Islet of Langerhans (tissue), 1 donor: ENCODE measurements around the gene PRR14L.
"Not testable (repeated sequence)": the region's sequence is repeated elsewhere in the genome, so short reads cannot be mapped to it uniquely, and the experiment has no call there.

Experiments
- FAIRE-seq: peaks from one replicate; lab custom pipeline; 2011; peaks lifted over from hg19 to GRCh38; lab: Jason Lieb, UNC

The PRR14L gene

DNA sequence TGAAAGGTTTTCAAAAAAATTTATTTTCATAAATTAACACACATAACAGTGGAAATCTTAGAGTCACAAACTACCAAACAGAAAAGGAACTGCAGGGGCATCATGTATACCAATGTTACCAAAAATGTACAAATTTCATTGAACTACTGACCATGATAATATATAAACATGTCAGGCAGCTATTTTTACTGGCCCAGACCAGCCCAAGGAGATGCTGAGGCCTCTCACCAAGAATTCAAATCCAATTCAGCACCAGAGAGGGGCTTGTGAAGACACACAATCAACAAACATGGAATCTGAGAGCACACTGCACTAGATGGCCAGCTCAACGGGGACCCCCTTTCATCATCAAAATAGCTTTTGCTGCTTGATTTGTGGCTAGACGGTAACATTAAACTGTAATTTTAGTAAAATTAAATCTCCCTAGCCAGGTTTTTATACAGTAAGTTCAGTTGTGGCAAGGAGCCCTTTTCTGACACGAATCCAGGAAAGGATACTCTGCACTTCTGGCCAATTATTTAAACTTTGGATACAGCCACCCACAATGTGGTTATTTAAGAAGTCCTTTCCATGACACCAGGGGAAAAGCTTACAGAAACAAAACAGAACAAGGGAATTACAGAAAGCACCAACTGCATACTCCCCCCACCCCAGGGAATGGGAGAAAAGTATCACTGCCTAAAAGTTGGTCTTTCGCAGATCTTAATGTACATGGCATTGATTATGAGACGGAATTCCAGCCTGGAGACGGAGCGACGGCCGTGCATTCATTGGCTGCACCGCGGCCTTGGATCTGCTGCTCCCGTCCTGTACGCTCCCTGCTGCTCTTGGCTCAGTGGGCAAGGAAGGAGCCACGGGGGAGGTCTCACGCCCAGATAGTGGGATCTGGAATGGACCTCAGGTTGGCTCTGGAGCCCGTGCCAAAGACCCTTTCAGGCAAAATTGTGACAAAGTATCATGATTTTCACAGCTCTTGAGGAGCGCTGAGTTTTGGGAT, 68.3 kb downstream of the PRR14L start:
- FAIRE-seq, result no peak

DNA sequence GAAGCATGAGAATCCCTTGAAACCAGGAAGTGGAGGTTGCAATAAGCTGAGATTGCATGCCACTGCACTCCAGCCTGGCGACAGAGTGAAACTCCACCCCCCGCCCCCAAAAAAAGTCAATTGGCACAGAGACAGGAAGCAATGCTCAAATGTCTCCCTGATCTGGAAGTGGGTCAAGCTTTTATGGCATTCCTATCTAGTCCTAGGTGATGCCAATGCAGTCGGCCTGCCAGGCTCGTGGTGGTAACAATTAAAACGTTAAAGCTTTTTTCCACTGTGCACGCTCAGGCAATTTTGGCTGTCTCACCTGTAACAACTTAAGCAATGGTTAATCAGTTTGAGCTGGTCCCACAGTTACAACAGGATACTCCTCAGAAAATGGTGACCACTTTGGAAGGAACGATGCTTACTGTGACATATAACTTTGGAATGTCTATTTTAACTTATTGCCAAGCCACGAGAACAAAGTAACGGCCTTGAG, 69.0 kb downstream of the PRR14L start:
- no peak for FAIRE-seq

DNA sequence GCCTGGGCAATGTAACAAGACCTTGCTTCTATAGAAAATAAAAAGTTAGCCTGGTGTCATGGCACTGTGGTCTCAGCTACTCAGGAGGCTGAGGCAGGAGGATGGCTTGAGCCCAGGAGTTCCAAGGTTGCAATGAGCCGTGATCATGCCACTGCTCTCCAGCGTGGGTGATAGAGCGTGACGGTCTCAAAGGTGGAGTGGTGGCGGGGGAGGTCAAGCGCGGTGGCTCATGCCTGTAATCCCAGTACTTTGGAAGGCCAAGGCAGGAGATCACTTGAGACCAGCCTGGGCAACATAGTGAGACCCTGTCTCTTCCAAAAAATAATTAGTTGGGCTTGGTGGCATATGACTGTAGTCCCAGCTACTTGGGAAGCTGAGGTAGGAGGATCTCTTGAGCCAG, 71.2 kb downstream of the PRR14L start:
- no peak for FAIRE-seq

DNA sequence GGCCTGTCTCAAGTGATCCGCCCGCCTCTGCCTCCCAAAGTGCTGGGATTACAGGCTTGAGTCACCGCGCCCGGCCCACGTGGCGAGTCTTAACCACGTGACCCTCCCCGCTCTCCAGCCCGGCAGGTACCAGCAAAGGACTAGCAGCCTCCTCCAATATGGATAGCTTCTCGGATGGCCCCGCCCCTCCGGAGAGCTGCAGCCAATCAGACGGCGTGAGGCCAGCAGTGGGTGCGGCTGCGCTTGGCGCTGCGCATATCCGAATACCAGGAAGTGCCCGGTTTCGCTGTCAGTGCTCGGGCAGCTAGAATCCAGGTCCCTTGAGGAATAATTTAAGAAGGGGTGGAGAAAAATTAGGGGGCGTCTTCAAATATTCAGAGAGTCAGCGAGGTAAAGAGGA, 73.2 kb downstream of the PRR14L start:
- no peak for FAIRE-seq

DNA sequence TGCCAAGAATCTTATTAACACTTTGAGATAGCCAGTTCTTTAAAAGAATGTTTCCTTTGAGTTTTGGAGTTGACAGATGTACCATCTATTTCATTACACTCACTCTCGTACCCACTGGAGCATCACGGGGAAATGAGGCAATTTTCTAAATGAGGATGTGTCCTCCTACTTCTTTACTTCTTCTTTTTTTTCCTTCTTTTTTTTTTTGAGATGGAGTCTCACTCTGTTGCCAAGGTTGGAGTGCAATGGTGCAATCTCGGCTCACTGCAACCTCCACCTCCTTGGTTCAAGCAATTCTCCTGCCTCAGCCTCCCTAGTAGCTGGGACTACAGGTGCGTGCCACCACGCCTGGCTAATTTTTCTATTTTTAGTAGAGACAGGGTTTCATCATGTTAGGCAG, 75.7 kb downstream of the PRR14L start:
- FAIRE-seq, result not testable (repeated sequence)

DNA sequence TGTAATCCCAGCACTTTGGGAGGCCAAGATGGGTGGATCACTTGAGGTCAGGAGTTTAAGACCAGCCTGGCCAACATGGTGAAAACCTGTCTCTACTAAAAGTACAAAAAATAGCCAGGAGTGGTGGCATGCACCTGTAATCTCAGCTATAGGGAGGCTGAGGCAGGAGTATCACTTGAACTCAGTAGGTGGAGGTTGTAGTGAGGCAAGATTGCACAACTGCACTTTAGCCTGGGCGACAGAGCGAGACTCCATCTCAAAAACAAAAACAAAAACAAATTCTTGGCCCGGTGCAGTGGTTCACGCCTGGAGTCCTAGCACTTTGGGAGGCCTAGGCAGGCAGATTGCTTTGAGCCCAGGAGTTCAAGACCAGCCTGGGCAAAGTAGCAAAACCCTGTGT, 81.1 kb downstream of the PRR14L start:
- not testable (repeated sequence) for FAIRE-seq

DNA sequence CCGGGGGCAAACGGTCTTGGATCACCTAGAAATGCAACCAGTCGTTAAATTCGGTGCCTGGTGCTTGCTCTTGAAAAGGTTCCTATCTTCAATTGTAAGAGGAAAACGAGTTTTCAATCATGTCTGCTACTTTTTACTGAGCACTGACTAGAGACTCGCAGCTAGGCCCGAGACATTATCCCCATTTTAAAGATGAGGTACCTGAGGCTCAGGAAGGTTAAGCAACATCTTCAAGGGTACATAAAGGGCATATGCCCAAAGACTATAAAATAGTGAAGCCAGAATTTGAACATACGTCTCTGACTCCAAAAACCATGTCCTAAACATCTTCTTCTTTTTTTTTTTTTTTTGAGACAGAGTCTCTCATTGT, 87.3 kb downstream of the PRR14L start:
- FAIRE-seq, result no peak

DNA sequence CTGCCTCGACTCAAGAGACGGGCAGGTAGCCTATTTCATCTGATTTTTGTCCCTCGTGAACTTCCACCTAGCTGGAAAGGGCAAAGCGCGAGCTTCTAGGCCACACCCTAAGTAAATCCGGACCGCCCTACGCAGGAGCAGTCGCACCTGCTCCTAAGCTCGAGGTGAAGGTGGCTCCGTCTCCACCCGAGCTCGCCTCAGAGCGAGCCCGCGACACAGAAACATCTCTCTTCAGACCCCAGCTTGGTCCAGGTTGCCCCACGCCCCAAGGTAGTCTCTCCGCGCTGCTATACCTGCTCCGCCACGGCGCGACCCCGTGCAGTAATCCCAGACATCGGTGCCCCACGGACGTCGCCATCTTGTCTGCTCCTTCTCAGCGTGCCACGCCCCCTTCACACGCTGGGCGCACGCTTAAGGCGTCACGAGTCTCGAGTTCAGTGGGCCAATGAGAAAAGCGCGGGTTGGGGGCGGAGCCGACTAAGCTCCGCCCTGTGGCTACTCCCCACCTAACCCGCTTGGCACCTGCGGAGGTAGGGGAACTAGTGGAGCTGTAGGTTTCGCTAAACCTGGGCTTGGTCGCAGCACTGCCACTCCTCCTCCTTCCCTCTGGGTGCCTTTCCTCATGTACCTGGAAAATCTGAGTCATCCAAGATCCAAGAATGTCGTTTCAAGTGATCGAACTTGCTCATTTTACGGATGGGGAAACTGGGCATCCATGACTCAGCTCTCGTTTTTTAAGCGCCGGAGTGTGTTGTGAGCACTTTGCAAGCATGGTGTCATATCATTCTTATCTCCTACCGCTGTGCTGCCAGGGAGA, 87.9 kb downstream of the PRR14L start, which contains the start of gene PISD:
Gene PISD, minus strand, starts transcription at position 365 of the 817 bp plus-strand sequence. Its CDS starts 7 bp downstream, at position 358.
- peak; percentile 84 for FAIRE-seq

DNA sequence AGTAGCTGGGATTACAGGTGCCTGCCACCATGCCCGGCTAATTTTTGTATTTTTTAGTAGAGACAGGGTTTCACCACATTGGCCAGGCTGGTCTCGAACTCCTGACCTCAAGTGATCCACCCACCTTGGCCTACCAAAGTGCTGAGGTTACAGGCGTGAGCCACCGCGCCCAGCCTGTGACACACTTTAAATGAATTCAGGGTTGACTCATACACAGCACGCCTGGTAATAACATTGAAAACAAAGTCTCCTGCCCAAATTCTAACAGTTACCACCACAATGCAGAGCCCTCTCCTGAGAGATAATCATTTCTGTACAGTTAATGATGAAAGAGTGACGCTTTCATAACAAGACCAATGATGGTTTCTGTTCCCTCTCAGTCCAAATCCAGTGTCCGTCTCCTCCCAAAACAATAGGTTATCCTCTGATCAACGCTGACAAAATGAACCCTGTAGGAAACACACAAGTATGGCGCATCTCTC, 89.0 kb downstream of the PRR14L start:
- not testable (repeated sequence) for FAIRE-seq

DNA sequence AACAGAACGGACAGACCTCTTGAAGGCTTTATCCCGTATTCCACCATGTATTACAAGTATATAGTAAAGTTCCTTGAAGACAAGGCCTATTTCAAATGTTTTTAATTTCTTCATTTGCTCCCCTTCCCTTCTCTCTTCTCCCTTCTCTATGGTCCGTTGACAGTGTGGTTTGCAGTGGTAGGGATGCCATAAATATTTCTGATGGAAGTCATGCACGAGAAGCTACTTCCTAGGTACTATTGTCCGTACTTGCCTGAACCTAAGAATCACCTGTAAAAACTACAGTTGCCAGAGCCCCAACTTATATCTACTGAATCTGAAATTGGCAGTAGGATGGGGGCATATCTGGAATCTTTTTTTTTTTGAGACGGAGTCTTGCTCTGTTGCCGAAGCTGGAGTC, 90.7 kb downstream of the PRR14L start:
- no peak for FAIRE-seq

DNA sequence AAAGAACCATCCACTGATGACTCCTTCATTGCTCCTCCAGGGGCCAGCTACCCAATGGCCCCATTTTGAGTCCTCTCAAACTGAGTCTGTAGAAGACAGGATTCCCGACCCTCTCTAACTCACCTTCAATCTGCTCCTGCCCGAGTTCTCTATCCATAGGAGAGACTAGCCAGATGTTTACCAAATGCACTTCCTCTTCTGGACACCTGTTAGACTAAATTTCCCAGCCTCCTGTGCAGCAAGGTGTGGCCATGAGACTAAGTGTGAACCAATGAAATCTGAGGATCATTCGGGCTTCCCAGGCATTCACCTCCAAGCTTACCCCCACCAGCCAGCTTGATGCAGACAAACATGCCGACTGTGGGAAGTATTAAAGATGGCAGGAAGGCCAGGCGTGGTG, 95.5 kb downstream of the PRR14L start:
- FAIRE-seq, result no peak

DNA sequence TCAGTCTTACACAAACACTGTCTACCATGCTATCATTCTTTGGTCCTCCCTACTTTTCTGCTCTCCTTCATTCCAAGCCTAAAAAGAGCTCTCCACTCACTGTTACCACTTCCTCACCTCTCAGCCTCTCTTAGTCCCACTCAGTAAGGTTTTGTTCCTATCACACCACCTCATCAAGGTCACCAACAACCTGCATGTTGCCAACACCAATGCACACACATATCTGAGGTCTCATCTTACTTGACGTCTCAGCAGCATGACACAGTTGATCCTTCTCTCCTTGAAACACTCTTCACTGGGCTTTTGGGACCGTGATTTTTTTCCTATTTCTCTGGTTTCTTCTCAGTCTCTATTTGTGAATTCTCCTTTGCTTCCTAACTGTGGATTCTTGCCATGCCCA, 96.0 kb downstream of the PRR14L start:
- no peak for FAIRE-seq

DNA sequence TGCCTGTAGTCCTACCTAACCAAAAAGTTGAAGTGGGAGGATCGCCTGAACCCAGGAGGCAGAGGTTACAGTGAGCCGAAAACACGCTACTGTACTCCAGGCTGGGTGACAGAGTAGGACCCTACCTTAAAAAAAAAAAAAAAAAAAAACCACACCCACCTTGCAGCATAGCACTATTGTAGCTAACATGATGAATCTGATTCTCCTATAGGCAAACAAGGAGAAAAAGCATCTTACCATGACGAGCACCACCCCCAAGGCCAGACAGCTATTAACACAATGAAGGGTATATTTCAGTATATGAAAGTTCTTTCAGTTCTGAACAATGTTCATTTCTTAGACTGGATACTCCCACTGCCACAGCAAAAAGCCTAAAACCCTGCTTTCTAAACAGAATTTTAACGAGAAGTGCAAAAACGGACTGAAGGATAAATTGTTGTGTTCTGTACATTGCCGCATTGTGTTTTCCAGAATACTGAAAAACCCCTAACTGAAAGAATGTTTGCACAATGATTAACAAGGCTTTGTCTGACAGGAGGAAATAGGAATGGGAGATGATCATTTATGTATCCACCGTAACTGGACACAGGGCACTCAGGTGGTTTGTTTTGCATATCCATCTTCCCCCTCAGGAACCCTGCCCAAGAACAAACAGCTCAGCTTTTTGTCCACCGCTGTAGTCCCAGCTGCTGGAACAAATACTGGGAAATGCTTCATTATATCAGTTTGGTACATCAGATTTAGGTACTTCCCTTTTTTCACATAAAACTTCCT, 96.8 kb downstream of the PRR14L start:
- no peak for FAIRE-seq

DNA sequence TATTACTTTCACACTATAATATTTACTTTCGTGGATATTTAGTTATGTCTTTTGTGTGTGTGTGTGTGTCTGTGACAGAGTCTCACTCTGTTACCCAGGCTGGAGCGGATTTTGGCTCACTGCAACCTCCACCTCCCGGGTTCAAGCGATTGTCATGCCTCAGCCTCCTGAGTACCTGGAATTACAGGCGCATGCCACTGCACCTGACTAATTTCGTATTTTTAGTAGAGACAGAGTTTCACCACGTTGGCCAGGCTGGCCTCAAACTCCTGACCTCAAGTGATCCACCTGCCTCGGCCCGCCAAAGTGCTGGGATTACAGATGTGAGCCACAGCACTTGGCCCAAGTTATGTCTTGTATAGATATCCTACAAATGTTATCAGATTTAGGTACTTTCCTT, 97.8 kb downstream of the PRR14L start:
- FAIRE-seq, result no peak

DNA sequence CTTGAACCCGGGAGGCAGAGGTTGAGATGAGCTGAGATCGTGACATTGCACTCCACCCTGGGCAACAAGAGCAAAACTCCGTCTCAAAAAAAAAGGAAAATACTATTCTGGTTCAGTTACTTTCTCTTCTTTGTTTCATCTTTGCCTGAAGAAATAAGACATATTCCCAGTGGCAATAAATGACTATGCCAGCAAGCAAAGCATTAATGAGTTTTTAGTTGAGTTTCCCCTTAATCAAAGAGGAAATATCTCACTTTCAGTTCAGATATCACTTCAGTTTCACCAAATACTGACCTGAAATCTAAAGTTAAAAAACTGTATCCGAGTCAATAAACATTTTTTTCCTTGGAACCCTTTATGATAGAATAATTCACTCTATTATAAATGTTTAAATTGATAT, 98.3 kb downstream of the PRR14L start:
- FAIRE-seq, result no peak

DNA sequence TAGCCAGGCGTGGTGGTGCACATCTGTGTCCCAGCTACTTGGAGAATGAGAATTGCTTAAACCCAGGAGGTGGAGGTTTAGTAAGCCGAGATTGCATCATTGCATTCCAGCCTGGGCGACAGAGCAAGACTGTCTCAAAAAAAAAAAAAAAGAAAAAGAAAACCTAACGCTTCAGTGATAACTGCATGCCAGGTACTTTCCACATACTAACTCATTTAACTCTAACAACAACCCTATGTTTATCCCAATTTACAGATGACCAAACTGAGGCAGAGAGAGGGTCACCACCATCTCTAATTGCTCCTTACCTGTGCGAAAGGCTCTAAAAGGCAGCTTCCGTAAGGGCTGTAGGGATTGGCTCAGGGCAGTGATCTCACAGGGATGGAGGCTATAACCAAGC, 99.5 kb downstream of the PRR14L start:
- FAIRE-seq, result no peak

DNA sequence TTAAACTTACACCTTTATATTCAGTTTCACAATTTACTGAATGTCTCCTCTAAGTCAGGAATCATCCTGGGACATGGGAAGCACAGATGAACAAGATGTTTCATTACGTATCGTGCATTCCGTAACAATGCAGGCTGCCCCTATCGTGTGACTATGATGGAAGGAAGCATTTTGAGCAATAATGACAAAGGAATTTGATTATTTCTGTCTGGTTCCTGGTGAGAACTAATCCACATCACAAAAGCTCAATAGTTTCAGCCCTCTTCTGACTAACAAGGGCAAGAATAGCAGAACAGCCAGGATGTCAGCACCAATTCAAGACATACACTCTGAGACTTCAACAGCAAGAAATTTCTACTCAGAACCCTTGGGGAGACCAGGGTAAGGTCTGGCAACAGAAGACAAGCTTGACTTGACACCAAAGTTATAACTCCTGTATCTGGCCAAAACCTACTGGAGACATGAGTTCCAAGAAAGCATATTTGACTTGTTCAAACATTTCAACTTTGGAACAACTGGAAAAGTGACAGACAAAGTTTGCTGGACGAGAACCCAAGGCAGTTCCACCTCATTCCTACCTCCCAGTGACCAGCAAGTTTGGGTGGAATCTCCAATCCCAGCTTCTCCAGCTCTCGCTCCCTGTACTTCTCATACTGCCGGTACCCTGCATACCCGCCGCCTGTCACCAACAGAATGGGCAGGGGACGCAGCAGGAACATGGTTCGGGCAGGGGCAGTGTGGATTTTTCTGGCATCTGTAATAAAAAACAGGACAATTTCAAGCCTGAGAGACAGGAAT, 102.2 kb downstream of the PRR14L start:
- FAIRE-seq, result no peak

DNA sequence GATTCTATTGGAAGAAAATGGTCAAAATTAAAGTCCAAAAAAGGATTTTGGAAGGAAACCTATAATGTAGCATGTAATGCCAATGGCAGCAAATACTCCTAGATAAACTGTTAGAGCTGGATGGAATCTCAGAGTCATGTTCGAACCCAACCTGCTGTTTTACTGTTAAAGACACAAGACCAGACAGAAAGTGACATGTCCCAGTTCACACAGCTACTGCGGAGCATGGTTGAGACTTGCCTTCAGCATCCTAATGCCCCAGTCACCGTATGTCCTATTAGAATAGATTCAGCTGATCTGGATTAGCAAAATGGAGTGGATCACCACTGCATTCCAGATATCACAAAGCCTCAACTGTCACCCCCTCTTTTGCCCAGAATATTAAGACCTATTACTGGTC, 102.9 kb downstream of the PRR14L start:
- FAIRE-seq, result no peak

DNA sequence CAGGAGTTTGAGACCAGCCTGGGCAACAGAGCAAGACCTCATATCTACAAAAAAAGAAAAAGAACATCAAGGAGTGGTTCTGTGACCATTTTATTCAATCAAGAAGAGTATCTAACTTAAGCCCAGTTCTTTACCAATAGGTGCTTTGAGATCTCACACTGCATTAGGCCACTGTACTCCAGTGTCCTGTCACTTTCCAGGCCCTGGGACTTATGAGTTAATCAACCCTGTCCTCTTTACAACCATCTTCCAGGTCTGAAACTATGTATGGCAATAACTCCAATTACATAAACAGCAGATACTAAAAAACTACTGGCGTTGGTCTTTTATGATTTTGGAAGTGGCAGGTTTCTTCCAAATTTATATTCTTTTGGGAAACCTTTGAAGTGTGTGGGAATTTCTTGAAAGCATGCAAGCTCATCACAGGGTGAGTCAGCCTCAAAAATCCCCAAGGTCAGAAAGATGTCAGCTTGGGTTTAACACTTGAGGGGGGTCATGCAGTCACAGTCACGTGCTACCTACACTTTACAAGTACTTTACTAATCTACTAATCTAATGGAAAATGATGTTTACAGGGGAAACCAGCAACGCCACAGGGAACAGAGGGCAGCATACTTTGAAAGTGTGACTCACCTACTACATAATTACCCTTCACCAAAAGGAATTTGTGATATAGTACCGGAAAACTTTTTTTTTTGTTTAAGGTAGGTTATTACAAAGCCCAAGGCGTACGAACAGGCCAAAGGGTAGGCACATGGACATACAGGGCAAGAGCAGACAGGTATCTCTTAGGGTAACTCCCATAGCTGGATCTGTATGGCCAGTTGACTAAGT, 103.5 kb downstream of the PRR14L start:
- FAIRE-seq, result no peak

DNA sequence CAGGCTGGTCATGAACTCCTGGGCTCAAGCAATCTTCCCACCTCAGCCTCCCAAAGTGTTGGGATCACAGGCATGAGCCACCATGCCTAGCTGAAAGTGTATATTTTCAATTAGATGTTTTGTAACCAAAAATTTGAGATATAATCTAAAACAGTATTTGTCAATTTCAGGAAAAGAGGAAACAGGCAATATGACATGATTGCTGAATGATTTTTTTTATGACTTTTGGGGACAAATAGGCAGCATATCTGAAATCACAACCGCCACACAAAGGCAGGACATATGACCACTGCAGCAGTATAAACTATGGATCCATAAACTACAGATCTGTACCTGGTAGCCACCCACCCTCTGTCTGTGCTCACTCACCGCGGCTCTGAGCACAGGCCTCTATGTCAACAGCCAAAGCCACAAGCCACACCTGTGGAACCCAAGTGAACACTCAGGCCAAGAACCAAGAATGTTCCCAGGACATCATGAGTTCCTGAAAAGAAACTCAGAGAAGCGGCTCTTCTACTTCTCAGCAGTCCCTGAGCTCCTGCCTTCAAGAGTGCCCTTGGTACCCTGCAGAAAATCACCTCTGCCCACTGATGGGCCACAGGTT, 110.4 kb downstream of the PRR14L start:
- FAIRE-seq, result no peak
